Measurements from ENCODE around the gene CEP95. TPM values are rescaled to one million over a fixed set of nuclear protein-coding genes. Genes with fewer than 3 reads are reported as not detected.
A peak's percentile ranks its signal among the peaks of the same experiment; 100 is the strongest.

Gene CEP95
- total RNA-seq, 5 donors from 2014 or later (not counting 1 experiment from before 2014, with no cell fraction given): 77.0 to 168 (median 91.9) TPM

- Mint-ChIP-seq H3K27ac (no peak overlapping the region), H3K36me3 (no peaks in the 10 kb centered on the region), H3K9me3 (no peaks in the 10 kb centered on the region), H3K27me3 (no peaks in the 10 kb centered on the region), H3K4me1 (no peaks in the 10 kb centered on the region), H3K4me3 (no peak overlapping the region)
- CTCF ChIA-PET: no interaction called here
- Histone ChIP-seq H3K4me1 (ENCODE audit: control insufficient read depth in 1 of 2, extremely low read depth in 1 of 2, insufficient read depth in 2 of 2, low read length in 2 of 2) (no peaks in the 10 kb centered on the region), H3K27ac (ENCODE audit: low read length) (no peak overlapping the region), H3K9me3 (no peaks in the 10 kb centered on the region), H3K36me3 (ENCODE audit: control insufficient read depth in 2 of 2, extremely low read depth in 1 of 2, insufficient read depth in 1 of 2, low read length in 1 of 2) (peaks cover 0 to 8% of the 10 kb centered on the region in 2 donors), H3K27me3 (replicated peaks in 1 of 2; ENCODE audit: control insufficient read depth in 2 of 2, extremely low read depth in 1 of 2, insufficient read depth in 2 of 2, low read length in 1 of 2) (no peaks in the 10 kb centered on the region), H3K4me3 (ENCODE audit: control insufficient read depth in 1 of 2, extremely low read depth in 1 of 2, low read length in 1 of 2) (no peak overlapping the region)
- no peak for ATAC-seq (replicated peaks in 1 of 4)
- POLR2A ChIA-PET: no interaction called here
- DNase-seq: no peak
- WGBS (ENCODE audit: insufficient coverage): no CpG with 5 or more reads among the region's 2 CpGs
These were observed 34.2 kb upstream of the CEP95 start for GRCh38 chr17:64472564-64472963.

GRCh38 chr17:64477849-64478248, 28.9 kb upstream of the CEP95 start:
- H3K9me3 ChIP-seq: no peaks in the 10 kb centered on the region
- H3K4me3 ChIP-seq (ENCODE audit: control insufficient read depth in 1 of 2, extremely low read depth in 1 of 2, low read length in 1 of 2): no peak overlapping the region
- ChIA-PET POLR2A (no interaction called here), CTCF (no interaction called here)
- no peak overlapping the region for H3K27ac Mint-ChIP-seq
- H3K27me3 ChIP-seq (replicated peaks in 1 of 2; ENCODE audit: control insufficient read depth in 2 of 2, extremely low read depth in 1 of 2, insufficient read depth in 2 of 2, low read length in 1 of 2): no peaks in the 10 kb centered on the region
- DNase-seq (no peak), ATAC-seq (replicated peaks in 1 of 4) (no peak)
- peaks cover 10 to 35% of the 10 kb centered on the region in 2 donors for H3K36me3 ChIP-seq (ENCODE audit: control insufficient read depth in 2 of 2, extremely low read depth in 1 of 2, insufficient read depth in 1 of 2, low read length in 1 of 2)
- no peaks in the 10 kb centered on the region for H3K27me3 Mint-ChIP-seq
- H3K4me1 Mint-ChIP-seq: no peaks in the 10 kb centered on the region
- no peaks in the 10 kb centered on the region for H3K4me1 ChIP-seq (ENCODE audit: control insufficient read depth in 1 of 2, extremely low read depth in 1 of 2, insufficient read depth in 2 of 2, low read length in 2 of 2)
- WGBS (ENCODE audit: insufficient coverage): no CpG with 5 or more reads among the region's 1 CpG
- H3K4me3 Mint-ChIP-seq: no peak overlapping the region
- peaks cover 11% of the 10 kb centered on the region for H3K36me3 Mint-ChIP-seq
- no peak overlapping the region for H3K27ac ChIP-seq (ENCODE audit: low read length)
- H3K9me3 Mint-ChIP-seq: no peaks in the 10 kb centered on the region

- Mint-ChIP-seq H3K36me3 (peaks cover 36% of the 10 kb centered on the region), H3K9me3 (no peaks in the 10 kb centered on the region), H3K4me1 (peaks cover 12 to 16% (median 15%) of the 10 kb centered on the region in 3 donors), H3K4me3 (no peak overlapping the region), H3K27me3 (no peaks in the 10 kb centered on the region), H3K27ac (no peak overlapping the region)
- Histone ChIP-seq H3K4me1 (ENCODE audit: control insufficient read depth in 1 of 2, extremely low read depth in 1 of 2, insufficient read depth in 2 of 2, low read length in 2 of 2) (no peaks in the 10 kb centered on the region), H3K27me3 (replicated peaks in 1 of 2; ENCODE audit: control insufficient read depth in 2 of 2, extremely low read depth in 1 of 2, insufficient read depth in 2 of 2, low read length in 1 of 2) (no peaks in the 10 kb centered on the region), H3K9me3 (no peaks in the 10 kb centered on the region), H3K4me3 (ENCODE audit: control insufficient read depth in 1 of 2, extremely low read depth in 1 of 2, low read length in 1 of 2) (no peak overlapping the region), H3K36me3 (ENCODE audit: control insufficient read depth in 2 of 2, extremely low read depth in 1 of 2, insufficient read depth in 1 of 2, low read length in 1 of 2) (peaks cover 13 to 63% of the 10 kb centered on the region in 2 donors), H3K27ac (ENCODE audit: low read length) (no peak overlapping the region)
- ChIA-PET POLR2A (interaction anchor here in 1 of 2 donors (0.6 kb wide), 1 partner anchor 27 kb away, joined by 3 read pairs; no protein-coding TSS in a partner anchor), CTCF (interaction anchor here in 1 of 2 donors (0.6 kb wide), 1 partner anchor 9 kb away, joined by 7 read pairs; no protein-coding TSS in a partner anchor)
- no peak for ATAC-seq (replicated peaks in 1 of 4)
- WGBS (ENCODE audit: insufficient coverage): no CpG with 5 or more reads among the region's 1 CpG
- DNase-seq: no peak
These were observed 25.8 kb upstream of the CEP95 start for GRCh38 chr17:64480951-64481350.

- Histone ChIP-seq H3K9me3 (no peaks in the 10 kb centered on the region), H3K4me1 (ENCODE audit: control insufficient read depth in 1 of 2, extremely low read depth in 1 of 2, insufficient read depth in 2 of 2, low read length in 2 of 2) (no peaks in the 10 kb centered on the region), H3K27ac (ENCODE audit: low read length) (no peak overlapping the region), H3K27me3 (replicated peaks in 1 of 2; ENCODE audit: control insufficient read depth in 2 of 2, extremely low read depth in 1 of 2, insufficient read depth in 2 of 2, low read length in 1 of 2) (no peaks in the 10 kb centered on the region), H3K4me3 (ENCODE audit: control insufficient read depth in 1 of 2, extremely low read depth in 1 of 2, low read length in 1 of 2) (no peak overlapping the region), H3K36me3 (ENCODE audit: control insufficient read depth in 2 of 2, extremely low read depth in 1 of 2, insufficient read depth in 1 of 2, low read length in 1 of 2) (peaks cover 9 to 61% of the 10 kb centered on the region in 2 donors)
- 100% methylated on average over 1 of the region's 3 CpGs for WGBS (ENCODE audit: insufficient coverage)
- ChIA-PET CTCF (interaction anchor here in 1 of 2 donors (0.6 kb wide), 2 partner anchors 126 to 178 kb away, joined by 3 to 5 read pairs; no protein-coding TSS in a partner anchor), POLR2A (interaction anchor here in 1 of 2 donors (0.6 kb wide), 1 partner anchor 61 kb away, joined by 14 read pairs; no protein-coding TSS in a partner anchor)
- Mint-ChIP-seq H3K36me3 (peaks cover 43% of the 10 kb centered on the region), H3K4me3 (no peak overlapping the region), H3K27me3 (no peaks in the 10 kb centered on the region), H3K27ac (peak overlapping the region in 1 of 2 donors; percentile 74), H3K9me3 (no peaks in the 10 kb centered on the region), H3K4me1 (peaks cover 12 to 16% (median 15%) of the 10 kb centered on the region in 3 donors)
- DNase-seq (no peak), ATAC-seq (replicated peaks in 1 of 4) (peak in 1 of 4 experiments; percentile 37)
These were observed 22.4 kb upstream of the CEP95 start for GRCh38 chr17:64484380-64484779.

DNA sequence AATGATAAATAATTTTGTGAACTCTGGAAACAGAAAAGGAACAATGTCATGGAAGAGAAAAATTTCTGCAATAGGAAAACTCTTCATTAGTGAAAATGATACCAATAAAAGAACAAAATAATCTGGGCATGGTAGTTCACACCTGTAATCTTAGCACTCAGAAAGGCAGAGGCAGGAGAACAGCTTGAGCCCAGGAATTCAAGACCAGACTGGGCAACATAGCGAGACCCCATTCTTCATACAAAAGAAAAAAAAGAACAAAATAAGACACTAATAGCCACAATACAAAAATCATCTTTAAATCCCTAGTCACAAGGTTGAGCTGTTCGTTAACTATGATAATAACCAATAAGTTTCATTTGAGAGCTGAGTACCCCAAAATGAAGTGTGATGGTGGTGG, 18.5 kb upstream of the CEP95 start:
- no peaks in the 10 kb centered on the region for H3K27me3 ChIP-seq (replicated peaks in 1 of 2; ENCODE audit: control insufficient read depth in 2 of 2, extremely low read depth in 1 of 2, insufficient read depth in 2 of 2, low read length in 1 of 2)

GRCh38 chr17:64491034-64491860, 15.5 kb upstream of the CEP95 start:
- peaks cover 32 to 40% (median 40%) of the 10 kb centered on the region in 3 donors for H3K4me1 Mint-ChIP-seq
- H3K4me3 Mint-ChIP-seq: no peak overlapping the region
- no peaks in the 10 kb centered on the region for H3K9me3 Mint-ChIP-seq
- peaks cover 0 to 44% of the 10 kb centered on the region in 2 donors for H3K36me3 ChIP-seq (ENCODE audit: control insufficient read depth in 2 of 2, extremely low read depth in 1 of 2, insufficient read depth in 1 of 2, low read length in 1 of 2)
- no peak overlapping the region for H3K27ac Mint-ChIP-seq
- H3K36me3 Mint-ChIP-seq: peaks cover 23% of the 10 kb centered on the region
- no peak overlapping the region for H3K27ac ChIP-seq (ENCODE audit: low read length)
- ChIA-PET POLR2A (interaction anchor here in 1 of 2 donors (0.5 to 3.0 kb wide), 2 partner anchors 15 to 51 kb away, joined by 5 to 27 read pairs; partner anchors contain the start of genes CEP95 and DDX5), CTCF (interaction anchor here (0.6 to 5.8 kb wide), 16 partner anchors 12 to 185 kb away, joined by 3 to 77 read pairs (median 3); partner anchors contain the start of genes CEP95 (in 2 of the 2) and DDX5 (in 1 of the 2))
- peaks cover 22 to 26% of the 10 kb centered on the region in 2 experiments for H3K4me1 ChIP-seq (ENCODE audit: control insufficient read depth in 1 of 2, extremely low read depth in 1 of 2, insufficient read depth in 2 of 2, low read length in 2 of 2)
- peak in 3 of 4 experiments; percentile 36 to 67 (median 63) for ATAC-seq (replicated peaks in 1 of 4)
- H3K27me3 ChIP-seq (replicated peaks in 1 of 2; ENCODE audit: control insufficient read depth in 2 of 2, extremely low read depth in 1 of 2, insufficient read depth in 2 of 2, low read length in 1 of 2): no peaks in the 10 kb centered on the region
- WGBS (ENCODE audit: insufficient coverage): 92% methylated on average over 4 of the region's 13 CpGs
- DNase-seq: peak in 28 of 35 experiments; percentile 11 to 72 (median 38)
- no peak overlapping the region for H3K4me3 ChIP-seq (ENCODE audit: control insufficient read depth in 1 of 2, extremely low read depth in 1 of 2, low read length in 1 of 2)
- H3K9me3 ChIP-seq: no peaks in the 10 kb centered on the region
- H3K27me3 Mint-ChIP-seq: no peaks in the 10 kb centered on the region

More for the DNA sequence above, 18.5 kb upstream of the CEP95 start:
- H3K4me1 ChIP-seq (ENCODE audit: control insufficient read depth in 1 of 2, extremely low read depth in 1 of 2, insufficient read depth in 2 of 2, low read length in 2 of 2): peaks cover 4 to 6% of the 10 kb centered on the region in 2 experiments
- no peak overlapping the region for H3K4me3 ChIP-seq (ENCODE audit: control insufficient read depth in 1 of 2, extremely low read depth in 1 of 2, low read length in 1 of 2)
- H3K27ac ChIP-seq (ENCODE audit: low read length): no peak overlapping the region
- no peaks in the 10 kb centered on the region for H3K27me3 Mint-ChIP-seq
- H3K4me1 Mint-ChIP-seq: peaks cover 20 to 28% (median 27%) of the 10 kb centered on the region in 3 donors
- CTCF ChIA-PET: interaction anchor here (0.6 to 5.8 kb wide), 2 partner anchors 68 to 70 kb away, joined by 5 to 77 read pairs; no protein-coding TSS in a partner anchor
- H3K9me3 Mint-ChIP-seq: no peaks in the 10 kb centered on the region
- POLR2A ChIA-PET: no interaction called here
- DNase-seq (no peak), ATAC-seq (replicated peaks in 1 of 4) (no peak)
- H3K36me3 Mint-ChIP-seq: peaks cover 47% of the 10 kb centered on the region
- H3K36me3 ChIP-seq (ENCODE audit: control insufficient read depth in 2 of 2, extremely low read depth in 1 of 2, insufficient read depth in 1 of 2, low read length in 1 of 2): peaks cover 4 to 69% of the 10 kb centered on the region in 2 donors
- WGBS (ENCODE audit: insufficient coverage): no CpG with 5 or more reads among the region's 2 CpGs
- no peak overlapping the region for H3K27ac Mint-ChIP-seq
- no peaks in the 10 kb centered on the region for H3K9me3 ChIP-seq
- no peak overlapping the region for H3K4me3 Mint-ChIP-seq

All from T-cell (primary cell).